ENCODE data around the gene PPFIBP1. TPM values are rescaled to one million over a fixed set of nuclear protein-coding genes. Genes with fewer than 3 reads are reported as not detected.
"Not testable (repeated sequence)": the region's sequence is repeated elsewhere in the genome, so short reads cannot be mapped to it uniquely, and the experiment has no call there.

The PPFIBP1 gene
- total RNA-seq, 1 experiment from 2014 or later = 88.6 TPM

DNA sequence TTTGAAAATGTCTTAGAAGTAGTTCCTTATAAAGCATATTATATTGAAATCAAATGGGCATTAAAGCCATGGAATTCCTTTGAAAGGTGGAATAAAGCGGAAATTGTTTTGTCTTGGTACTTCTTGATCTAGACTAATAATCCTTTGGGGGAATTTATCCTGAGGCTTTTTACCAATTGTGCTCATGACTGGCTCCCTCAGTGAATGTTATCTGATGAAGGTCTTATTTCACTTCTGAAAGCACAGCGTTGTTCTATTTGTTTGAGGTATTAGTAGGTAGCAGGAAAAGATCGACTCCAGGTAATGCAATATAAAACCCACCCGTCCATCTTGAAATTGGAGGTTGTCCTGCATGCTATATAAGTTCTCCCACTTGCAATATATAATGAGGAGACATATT lies 64.8 kb downstream of the PPFIBP1 start:
- Histone ChIP-seq H3K27me3 (ENCODE audit: control insufficient read depth, insufficient read depth, low read length) (no peaks in the 10 kb centered on the region), H3K27ac (ENCODE audit: low read length) (no peak overlapping the region), H3K4me3 (ENCODE audit: low read depth in 2 of 2, low read length in 2 of 2) (no peak overlapping the region), H3K9me3 (ENCODE audit: control insufficient read depth, insufficient read depth, low read depth, low read length) (no peaks in the 10 kb centered on the region), H3K4me1 (ENCODE audit: control insufficient read depth, insufficient read depth, low read length) (peaks cover 4% of the 10 kb centered on the region), H3K36me3 (ENCODE audit: control insufficient read depth, insufficient read depth, low read length) (no peaks in the 10 kb centered on the region)
- DNase-seq (ENCODE audit: low read depth, low spot score) = no peak
- ChIA-PET CTCF (no interaction called here), POLR2A (interaction anchor here (0.8 kb wide), 1 partner anchor 16 kb away, joined by 3 read pairs; no protein-coding TSS in a partner anchor)
- BruUV-seq (replicated peaks) = no TSS peak
- in situ Hi-C loops (cut with HindIII; ENCODE audit: low pct_unique_long_range_greater_than_20kb, low sequenced_read_pairs) (no loop called here), intact Hi-C loops (cut with micrococcal nuclease; ENCODE audit: unreplicated experiment) (no loop called here)
- ATAC-seq = no peak
- no peak for TF ChIP-seq REST (IDR thresholded peaks at IDR 0.05; ENCODE audit: insufficient read depth in 1 of 2, low read depth in 2 of 2, low read length in 1 of 2)
- TF ChIP-seq POLR2AphosphoS5 (IDR thresholded peaks at IDR 0.05; ENCODE audit: low read depth, low read length) = no peak
- TF ChIP-seq SIN3A (IDR thresholded peaks at IDR 0.05; ENCODE audit: borderline replicate concordance, insufficient read depth, low read depth, low read length) = no peak
- no peak for TF ChIP-seq TCF7L2 (IDR thresholded peaks at IDR 0.05; ENCODE audit: low read depth, low read length)
- TF ChIP-seq, protein P1, sequence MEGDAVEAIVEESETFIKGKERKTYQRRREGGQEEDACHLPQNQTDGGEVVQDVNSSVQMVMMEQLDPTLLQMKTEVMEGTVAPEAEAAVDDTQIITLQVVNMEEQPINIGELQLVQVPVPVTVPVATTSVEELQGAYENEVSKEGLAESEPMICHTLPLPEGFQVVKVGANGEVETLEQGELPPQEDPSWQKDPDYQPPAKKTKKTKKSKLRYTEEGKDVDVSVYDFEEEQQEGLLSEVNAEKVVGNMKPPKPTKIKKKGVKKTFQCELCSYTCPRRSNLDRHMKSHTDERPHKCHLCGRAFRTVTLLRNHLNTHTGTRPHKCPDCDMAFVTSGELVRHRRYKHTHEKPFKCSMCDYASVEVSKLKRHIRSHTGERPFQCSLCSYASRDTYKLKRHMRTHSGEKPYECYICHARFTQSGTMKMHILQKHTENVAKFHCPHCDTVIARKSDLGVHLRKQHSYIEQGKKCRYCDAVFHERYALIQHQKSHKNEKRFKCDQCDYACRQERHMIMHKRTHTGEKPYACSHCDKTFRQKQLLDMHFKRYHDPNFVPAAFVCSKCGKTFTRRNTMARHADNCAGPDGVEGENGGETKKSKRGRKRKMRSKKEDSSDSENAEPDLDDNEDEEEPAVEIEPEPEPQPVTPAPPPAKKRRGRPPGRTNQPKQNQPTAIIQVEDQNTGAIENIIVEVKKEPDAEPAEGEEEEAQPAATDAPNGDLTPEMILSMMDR (IDR thresholded peaks at IDR 0.05) = no peak

- no TSS peak for BruUV-seq (replicated peaks)
- Histone ChIP-seq H3K4me3 (ENCODE audit: low read depth in 2 of 2, low read length in 2 of 2) (no peak overlapping the region), H3K9me3 (ENCODE audit: control insufficient read depth, insufficient read depth, low read depth, low read length) (no peaks in the 10 kb centered on the region), H3K4me1 (ENCODE audit: control insufficient read depth, insufficient read depth, low read length) (peaks cover 4% of the 10 kb centered on the region), H3K27me3 (ENCODE audit: control insufficient read depth, insufficient read depth, low read length) (no peaks in the 10 kb centered on the region), H3K36me3 (ENCODE audit: control insufficient read depth, insufficient read depth, low read length) (no peaks in the 10 kb centered on the region), H3K27ac (ENCODE audit: low read length) (no peak overlapping the region)
- in situ Hi-C loops (cut with HindIII; ENCODE audit: low pct_unique_long_range_greater_than_20kb, low sequenced_read_pairs) (no loop called here), intact Hi-C loops (cut with micrococcal nuclease; ENCODE audit: unreplicated experiment) (no loop called here)
- DNase-seq (ENCODE audit: low read depth, low spot score) (no peak), ATAC-seq (no peak)
- ChIA-PET CTCF (no interaction called here), POLR2A (interaction anchor here (0.8 kb wide), 1 partner anchor 15 kb away, joined by 3 read pairs; no protein-coding TSS in a partner anchor)
- no peak for TF ChIP-seq SIN3A (IDR thresholded peaks at IDR 0.05; ENCODE audit: borderline replicate concordance, insufficient read depth, low read depth, low read length)
- TF ChIP-seq TCF7L2 (IDR thresholded peaks at IDR 0.05; ENCODE audit: low read depth, low read length) = no peak
- TF ChIP-seq REST (IDR thresholded peaks at IDR 0.05; ENCODE audit: insufficient read depth in 1 of 2, low read depth in 2 of 2, low read length in 1 of 2) = no peak
- TF ChIP-seq, protein P1 (IDR thresholded peaks at IDR 0.05) = no peak
- no peak for TF ChIP-seq POLR2AphosphoS5 (IDR thresholded peaks at IDR 0.05; ENCODE audit: low read depth, low read length)
These were observed 65.4 kb downstream of the PPFIBP1 start for GRCh38 chr12:27589419-27589818.

DNA sequence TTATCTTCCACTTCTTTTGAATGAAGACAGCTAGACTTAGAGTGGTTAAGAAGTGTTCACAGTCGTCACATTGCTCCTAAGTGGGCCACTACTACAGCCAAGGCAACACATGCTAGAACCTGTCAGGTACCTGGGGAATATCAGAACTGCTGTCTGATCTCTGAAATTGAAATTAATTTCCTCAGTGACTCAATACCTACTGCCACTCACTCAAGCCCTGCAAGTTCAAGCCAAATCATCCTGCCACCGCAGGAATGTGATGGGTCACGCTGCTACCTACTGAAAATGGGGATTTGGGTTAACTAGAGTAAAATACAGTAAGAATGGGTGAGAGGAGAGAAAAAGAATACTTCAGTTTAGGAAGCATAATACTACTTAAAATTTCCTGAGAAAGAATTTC lies 67.7 kb downstream of the PPFIBP1 start:
- H3K4me1 ChIP-seq (ENCODE audit: control insufficient read depth, insufficient read depth, low read length); BruUV-seq (replicated peaks); intact Hi-C loops (cut with micrococcal nuclease; ENCODE audit: unreplicated experiment); H3K4me3 ChIP-seq (ENCODE audit: low read depth in 2 of 2, low read length in 2 of 2); H3K27ac ChIP-seq (ENCODE audit: low read length); CTCF ChIA-PET; H3K27me3 ChIP-seq (ENCODE audit: control insufficient read depth, insufficient read depth, low read length); DNase-seq (ENCODE audit: low read depth, low spot score); H3K36me3 ChIP-seq (ENCODE audit: control insufficient read depth, insufficient read depth, low read length); in situ Hi-C loops (cut with HindIII; ENCODE audit: low pct_unique_long_range_greater_than_20kb, low sequenced_read_pairs); POLR2A ChIA-PET; H3K9me3 ChIP-seq (ENCODE audit: control insufficient read depth, insufficient read depth, low read depth, low read length): not testable (repeated sequence)
- ATAC-seq = 0 out of 2 replicates have a peak, but pooled peaks have one; percentile 32
